Measurements from ENCODE around the gene NATD1.
A peak's percentile ranks its signal among the peaks of the same experiment; 100 is the strongest.

NATD1 gene

DNA sequence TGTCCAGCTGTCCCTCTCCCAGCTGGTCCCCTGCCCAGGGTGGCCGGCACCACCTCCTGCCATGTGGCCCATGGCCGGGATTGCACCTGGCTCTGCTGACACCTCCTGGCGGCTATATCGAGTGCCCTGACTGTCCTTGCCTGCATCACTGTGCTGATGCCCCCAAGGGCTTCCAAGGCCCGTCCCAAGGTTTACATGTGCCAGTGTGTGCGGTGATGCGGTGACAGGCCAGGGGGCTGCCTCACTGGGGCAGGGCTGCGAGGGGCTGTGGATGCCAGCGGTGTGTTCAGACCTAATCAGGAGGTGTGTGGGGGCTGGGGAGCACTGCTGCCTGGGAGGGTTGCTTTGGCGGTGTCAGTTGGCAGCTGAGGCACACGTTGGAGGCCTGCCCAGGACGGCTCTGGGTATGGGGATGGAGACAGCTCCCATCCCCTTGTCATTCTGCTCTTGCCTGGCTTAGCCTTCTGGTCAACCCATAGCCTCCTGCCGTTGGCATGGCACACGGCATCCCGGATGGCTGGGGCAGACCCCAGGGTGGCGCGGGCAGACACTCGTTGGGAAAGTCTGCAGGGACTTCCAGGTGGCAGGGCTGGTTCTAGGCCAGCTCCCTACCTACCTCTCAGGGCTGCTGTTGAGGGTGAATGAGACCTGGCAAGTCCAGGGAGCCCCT is 36.8 kb upstream of the NATD1 start:
- DNase-seq: no peak

DNA sequence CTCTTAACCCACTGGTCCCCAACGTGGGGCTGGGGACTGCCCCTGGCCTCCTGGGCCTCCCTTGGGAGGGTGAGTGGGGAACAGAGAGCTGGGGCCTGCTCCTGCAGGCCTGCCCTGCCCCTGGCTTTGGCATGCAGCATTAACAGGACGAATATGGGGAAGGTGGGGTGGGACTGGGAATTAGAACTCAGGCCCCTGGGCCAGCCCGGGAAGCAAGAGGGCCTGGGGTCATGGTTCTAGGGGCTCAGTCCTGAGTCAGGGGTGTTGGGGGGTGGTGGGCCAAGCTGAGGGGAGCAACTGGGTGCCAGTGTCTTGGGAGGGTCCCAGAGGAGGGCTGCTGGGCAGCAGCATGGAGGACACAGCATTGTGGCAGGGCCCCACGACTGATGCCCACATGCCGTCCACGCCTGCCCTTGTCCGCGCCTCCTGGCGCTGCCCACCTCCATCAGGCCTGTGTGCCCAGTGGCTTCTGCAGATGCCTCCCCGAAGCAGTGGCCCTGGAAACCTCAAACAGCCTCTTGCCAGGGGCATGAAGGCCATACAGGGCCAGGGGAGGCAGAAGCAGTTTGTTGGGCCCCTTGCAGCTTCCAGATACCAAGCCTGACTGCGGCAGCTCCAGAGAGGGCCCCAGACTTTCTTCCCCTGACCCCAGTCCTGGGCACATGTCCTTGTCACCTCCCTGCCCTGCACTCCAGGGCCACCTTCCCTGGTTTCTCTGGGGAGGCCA is 36.1 kb upstream of the NATD1 start:
- DNase-seq: no peak

DNA sequence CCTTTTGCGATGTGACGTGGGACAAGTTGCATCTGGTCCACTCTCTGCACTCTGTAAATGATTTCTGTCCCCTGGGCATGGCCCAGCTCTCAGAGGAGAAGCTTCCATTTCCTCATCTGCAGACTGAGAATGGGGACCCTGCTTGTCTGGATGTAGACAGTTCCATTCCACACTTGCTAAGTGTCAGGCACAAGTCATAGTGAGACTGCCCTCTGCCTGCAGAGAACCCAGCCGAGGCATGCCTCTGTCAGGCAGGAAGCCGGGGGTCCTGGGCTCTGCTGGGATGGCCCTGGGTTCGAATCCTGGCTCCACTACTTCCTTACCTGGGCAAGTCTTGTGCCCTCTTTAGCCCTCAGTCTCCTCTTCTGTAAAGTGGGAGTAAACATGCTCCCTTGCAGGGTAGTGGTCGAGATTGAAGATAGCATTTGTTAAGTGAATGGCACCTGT is 35.4 kb upstream of the NATD1 start:
- no peak for DNase-seq

DNA sequence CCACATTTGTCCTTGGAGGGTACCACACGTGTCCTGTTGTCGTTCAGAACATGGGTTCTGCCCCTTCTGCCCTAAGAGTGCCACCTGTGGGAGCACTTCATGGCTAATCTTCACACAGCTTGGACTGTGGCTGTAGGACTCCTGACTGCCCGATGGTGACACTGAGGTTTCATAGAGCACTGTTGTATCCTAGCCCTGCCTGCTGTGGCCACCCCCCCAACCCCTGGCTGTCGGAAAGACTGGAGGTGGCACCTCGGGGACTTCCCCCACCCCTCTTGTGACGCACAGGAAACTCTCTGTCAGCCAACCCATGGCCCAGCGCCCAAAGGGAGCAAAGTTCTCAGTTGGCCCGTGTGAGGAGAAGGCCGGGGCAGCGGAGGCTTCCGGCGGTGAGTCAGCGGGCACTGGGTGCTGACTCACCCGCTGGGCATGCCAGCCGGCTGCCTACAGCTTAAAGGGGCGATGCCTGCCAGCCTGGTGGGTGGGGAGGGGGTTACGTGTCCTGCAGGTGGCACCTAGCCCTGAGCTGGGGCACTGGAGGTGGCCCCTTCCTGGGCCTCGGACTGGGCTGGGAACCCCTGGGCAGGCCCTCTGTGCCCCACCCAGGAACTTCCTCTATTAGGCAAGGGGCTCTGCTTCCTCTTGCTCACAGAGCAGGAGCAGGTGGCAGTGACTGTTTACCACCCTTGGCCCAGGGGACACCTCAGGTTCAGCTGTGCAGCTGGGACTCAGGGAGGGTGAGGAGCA is 34.7 kb upstream of the NATD1 start:
- peak; percentile 90 for DNase-seq

DNA sequence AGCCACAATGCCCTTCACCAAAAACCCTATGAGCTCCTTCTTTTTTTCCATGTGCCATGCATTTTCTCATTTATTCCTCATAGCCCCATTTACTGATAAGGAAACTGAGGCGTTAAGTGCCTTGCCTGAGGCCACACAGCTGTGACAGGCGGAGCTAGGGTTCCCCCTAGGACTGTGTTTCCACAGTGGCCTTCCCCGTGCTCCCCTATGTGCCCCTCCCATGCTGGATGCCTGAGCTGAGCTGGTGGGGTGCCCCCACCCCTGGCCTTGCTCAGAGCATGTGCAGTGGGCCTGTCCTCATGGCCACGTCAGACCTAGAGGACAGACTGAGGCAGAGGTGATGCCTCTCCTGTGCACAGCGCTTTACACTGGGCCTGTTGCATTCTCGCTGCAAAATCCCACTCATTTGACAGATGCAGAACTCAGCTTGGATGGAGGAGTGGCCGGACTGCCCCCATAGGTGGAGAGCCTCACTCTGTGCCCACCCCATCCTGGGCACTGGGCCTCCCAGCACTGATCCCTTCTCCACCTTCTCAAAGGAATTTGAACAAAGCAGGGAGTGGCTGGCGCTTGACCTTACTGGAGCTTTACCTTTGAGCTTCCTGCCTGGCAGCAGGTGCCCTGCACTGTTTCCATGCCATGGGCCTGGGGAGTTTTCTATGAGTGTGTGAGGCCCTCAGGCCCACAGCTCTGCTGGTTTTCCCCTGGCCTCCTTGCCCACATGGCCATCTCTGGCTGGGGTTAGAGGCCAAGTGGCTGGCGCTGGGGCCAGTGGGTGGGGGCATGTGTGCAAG is 33.9 kb upstream of the NATD1 start:
- DNase-seq: no peak

DNA sequence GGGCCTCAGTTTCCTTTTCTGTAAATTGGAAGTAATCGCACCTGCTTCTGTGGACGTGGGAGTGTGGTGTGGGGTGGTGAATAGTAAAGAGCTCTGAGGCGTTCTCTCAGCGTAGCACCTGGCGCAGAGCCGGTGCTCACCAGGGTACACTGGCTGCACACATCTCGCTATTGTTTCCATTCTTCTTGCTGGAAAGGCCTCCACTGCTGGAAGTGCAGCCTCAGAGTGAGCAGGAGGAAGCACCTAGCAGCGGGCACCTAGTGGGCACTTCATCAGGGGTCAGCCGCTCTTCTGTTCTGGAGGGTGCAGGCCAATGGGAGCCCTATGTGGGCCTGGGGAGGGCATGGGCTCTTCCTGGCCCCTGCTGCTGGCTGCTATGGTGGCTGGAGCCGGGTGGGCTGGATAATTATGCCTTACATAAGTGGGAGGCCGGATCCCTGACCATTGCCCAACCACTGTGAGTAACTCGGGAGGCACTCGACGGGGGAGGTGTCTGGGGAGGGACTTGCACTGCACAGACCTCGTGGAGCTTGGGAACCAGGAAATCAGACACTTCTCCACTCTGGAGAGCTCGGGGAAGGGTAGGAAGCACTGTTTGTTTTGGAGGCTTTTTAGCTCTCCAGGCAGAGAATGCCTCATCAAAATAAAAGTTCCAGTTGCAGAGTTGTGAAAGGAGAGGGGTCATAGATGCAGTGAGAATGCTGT is 33.0 kb upstream of the NATD1 start:
- DNase-seq: no peak

DNA sequence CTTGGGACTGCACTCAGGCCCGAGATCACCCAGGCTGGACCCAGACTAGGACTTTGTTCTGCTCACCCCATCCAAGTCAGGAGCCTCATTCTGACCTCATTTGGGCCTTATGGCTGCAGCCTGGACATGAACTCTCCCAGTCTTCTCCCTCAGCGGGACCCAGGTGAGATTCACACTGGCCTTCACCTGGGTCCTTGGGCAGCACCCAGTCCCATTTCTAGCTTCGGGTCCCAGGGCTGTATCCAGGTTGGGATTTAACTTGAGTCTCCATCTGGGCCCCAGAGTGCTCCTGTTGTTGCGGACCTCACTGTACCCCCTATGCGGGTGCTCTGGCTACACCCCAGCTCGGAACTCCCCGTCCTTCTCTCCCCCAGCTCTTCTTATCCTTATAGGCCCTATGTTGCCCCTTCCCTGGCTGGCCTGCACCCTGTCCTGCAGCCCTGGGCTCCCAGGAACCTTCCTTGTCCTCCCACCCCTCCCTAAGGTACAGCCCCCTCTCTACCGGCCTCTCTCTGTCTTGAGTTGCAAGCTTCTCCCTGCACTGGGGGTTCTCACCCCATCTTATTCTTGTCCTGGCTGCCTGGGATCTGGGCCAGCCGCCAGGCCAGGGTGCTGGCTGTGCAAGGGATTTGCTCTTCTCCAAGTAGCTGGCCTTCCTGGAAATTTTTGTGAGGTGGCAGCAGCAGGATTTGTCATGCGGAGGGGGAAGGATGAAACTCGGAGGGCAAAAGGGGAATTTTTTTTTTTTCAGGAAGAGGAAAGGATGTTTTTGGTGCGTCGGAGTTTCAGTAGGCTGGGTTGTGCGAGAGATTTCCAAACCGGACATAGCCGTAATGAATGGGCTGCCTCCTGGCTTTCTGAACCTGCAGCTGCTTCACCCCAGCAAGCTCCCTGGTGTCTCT is 32.2 kb upstream of the NATD1 start:
- DNase-seq: no peak

DNA sequence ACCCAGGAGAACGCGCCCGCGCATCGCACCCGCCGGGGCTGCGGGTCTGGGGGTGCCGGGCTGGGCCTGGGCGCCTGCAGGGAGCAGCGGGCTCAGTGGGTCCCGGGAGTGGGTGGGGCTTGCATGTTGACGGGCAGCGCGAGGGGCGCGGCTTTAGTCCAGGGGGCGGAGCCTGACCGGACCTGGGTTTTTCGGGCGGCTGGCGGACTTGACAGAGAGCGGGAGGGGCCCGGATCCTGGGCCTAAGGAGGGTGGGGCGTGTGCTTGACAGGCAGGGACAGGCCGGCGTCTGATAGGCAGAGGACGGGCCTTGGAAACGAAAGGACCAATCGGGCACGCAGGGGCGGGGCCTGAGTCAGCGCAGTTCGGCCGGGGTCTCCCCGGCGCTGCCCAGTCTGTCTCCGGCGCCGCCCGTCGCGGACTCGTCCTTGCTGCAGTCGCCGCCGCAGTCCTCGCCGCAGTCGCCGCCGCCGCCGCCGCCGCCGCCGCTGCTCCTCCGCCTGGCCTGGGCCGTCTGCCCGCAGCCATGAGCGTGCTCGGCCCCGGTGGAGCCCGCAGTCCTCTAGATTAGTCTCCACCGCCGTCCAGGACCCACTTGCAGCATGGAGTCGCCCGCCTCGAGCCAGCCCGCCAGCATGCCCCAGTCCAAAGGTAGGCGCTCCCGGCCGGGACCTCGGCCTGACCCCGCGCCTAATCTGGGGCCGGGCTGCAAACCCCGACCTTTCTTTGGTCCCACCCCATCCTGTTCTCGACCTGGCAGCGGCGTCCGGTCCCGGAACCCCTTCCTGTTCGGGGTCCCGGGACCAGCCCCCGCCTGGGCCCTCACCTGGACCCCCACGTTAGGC is 31.3 kb upstream of the NATD1 start, which contains the start of gene MAP2K3:
Gene MAP2K3 (plus strand): TSS at position 393 of the 845 bp plus-strand sequence. CDS start 210 bp downstream, at position 603.
- peak; percentile 87 for DNase-seq

DNA sequence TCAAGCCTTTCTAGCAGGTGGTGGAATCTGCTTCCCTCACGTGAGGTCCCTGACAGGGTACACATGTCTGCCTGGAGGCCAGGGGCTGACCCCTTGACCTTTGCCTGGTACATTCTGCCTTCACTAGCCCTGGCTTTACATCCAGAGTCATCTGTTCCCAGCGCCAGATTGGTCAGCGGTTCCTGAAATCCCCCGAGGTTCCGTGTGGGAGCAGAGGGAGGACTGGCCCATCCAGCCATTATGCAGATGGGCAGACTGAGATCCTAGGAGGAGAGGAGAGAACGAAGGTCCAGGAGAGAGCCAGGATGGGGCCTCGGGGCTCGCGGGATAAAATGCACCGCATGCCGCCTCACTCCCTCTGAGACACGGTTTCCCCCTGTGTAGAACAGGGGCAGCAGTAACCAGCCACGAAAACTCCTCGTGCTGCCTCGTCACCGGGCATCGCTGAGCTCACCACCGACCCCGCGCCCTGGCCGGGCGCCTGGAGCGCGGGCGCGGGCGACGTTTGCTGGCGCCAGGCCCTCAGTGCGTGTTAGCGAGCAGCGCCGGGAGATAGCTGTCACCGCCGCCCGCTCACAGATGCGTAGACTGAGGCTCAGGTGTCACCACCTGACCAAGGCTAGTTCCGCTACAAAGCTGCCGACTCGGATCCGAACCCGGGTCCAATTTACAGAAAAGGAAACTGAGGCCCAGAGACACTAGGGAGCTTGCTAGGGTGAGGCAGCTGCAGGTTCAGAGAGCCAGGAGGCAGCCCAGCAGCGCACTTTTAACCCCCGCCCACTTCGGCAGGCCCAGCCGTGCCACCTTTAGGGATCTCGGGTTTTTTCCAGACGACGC is 30.5 kb upstream of the NATD1 start:
- peak; percentile 33 for DNase-seq

DNA sequence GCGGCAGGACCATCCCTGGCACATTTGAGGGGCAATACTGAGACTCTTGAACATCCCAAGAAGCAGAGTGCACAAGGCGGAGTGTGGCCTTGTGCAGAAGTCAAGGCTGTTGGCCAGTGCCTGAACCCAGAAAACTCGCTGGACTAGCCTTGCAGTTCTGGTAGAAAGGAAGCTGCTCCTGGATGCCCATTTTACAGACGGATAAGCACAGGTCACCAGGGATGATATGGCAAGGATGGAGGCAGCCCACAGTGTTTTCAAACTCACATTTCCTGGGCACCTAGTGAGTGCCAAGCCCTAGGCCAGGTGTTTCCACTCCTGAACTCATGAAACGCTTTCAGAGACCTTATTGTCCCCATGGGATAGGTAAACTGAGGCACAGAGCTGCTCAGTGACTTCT is 29.6 kb upstream of the NATD1 start:
- DNase-seq: no peak

DNA sequence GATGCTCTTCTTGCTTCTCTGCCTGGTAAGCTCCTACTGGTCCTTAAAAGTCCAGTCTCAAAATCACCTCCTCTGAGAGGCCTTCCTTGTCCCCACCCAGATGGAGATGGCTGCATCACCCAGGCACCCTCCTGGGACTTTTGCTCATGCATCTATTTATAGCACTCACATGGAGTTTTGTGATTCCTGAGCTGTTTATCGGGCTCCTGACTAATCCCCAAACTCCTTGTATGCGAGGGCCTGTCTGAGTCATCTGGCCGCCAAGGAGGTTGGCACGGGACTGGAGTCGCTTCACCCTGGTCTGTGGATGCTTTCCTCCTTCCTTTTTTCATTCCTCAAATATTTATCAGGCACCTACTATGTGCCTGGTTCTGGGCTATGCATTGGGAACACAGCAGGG is 29.0 kb upstream of the NATD1 start:
- no peak for DNase-seq

DNA sequence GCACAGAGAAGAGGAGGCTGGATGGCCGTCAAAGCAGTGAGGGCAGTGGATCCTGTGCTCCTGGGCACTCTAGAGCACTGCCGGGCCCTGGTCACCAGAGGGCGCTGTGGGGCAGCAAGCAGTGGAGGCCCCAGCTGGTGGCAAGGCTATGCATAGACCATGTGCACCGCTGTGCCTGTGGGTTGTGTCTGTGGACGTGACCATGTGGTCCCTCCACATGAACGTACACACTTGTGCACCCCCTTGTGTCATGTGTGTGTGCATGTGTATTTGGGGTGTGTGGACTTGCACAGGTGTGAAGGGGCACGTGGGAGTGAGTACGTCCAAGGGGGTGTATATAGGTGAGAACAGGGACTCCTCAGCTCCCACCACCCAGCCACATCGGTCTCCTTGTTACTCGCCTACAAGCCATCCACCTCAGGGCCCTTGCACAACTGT is 26.9 kb upstream of the NATD1 start:
- peak; percentile 64 for DNase-seq

DNA sequence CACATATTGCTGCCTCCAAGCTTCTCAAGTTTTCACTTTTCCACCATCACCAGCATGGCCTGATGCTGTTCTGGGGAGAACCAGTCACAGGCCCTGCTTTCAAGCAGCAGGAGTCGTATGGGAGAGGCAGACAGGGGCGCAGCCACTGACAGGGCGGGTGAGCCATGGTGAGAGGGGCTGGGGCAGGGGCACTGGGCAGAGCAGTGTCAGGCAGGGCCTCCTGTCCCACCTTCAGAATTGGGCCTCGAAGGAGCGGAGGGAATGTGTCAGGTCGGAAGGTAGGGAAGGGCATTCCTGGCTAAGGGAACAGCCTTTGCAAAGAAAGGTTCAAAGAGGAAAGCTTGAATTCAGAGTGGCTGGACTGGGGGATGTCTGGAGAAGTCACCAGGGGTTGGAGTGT is 26.4 kb upstream of the NATD1 start:
- no peak for DNase-seq

DNA sequence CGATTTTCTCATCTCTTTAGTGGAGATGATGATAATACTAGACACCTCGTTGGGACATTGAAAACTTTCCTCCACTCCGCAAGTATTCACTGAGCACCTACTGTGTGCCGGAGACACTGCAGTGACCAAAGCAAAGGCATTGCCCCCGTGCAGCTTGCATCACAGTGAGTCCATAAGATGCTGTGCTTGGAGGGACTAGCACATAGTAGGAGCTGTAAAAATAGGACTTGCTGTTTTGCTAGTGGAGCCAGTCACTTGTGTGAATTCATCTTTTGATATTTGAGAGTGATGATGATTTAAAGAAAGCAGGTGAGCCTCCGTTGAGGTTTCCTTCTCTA is 26.0 kb upstream of the NATD1 start:
- DNase-seq: no peak

DNA sequence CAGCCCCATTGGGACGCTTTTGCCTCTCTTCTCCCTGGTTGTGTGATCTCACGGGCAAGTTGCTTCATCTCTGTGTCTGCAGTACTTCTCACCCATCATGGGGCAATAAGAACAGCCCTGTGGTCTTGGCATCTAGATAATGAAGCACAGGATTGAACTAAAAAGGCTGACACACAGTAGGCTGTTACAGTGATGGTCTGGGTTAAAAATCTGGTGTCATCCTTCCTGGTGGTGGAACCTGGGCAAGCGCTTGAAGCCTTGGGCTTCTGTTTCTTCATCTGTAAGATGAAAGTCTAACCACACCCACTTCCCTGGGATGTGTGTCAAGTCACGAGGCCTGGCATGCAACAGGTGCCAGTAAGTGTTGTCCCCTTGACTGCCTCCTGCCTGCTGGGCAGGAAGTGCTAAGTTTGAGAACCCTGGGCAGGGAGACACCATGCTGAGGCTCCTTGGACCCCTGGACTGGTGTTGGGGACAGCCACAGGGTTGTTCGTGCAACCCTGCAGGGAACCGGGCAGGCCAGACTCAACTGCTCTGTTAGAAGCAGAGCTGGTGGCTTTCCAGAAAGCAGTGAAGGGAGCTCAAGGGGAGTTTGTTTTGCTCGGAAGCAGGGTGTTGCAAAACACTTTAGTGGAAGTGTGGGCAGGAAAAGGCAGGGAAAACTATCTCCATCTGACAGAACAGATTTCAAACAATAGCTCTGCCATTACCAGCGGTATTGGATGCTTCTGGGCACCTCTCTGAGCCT is 25.4 kb upstream of the NATD1 start:
- DNase-seq: no peak

DNA sequence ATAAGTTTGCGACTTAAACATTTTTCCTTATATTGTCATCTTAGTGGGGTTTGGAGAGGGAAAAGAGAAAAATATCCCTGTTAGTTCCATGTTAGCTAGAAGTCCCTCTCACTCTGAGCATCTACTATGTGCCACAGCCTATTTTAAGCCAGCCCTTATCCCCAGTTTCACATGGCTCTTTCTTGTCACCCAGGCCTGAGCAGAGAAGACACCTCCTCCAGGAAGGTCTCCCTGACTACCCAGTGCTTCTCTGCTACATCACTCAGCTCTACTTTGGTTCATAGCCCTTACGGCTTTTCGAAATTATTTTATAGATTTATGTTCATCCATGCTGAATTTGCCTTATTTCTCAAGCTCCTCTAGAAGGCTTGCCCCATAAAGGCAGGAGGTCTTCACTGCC is 24.1 kb upstream of the NATD1 start:
- DNase-seq: no peak

DNA sequence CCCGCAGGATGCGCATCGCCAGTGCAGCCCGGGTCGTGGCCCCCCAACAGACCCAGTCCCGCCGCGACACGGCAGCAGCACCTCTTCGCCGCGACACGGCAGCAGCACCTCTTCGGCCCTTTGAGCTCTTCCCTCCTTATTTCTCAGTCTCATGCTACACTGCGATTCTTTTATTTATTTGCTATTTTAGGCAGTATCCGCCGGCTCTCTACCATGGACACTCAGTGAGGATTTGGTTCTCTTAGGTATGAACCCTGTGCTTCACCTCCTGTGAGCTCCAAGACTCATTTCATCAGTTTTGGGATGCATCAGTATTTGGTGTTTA is 23.0 kb upstream of the NATD1 start:
- peak; percentile 27 for DNase-seq

DNA sequence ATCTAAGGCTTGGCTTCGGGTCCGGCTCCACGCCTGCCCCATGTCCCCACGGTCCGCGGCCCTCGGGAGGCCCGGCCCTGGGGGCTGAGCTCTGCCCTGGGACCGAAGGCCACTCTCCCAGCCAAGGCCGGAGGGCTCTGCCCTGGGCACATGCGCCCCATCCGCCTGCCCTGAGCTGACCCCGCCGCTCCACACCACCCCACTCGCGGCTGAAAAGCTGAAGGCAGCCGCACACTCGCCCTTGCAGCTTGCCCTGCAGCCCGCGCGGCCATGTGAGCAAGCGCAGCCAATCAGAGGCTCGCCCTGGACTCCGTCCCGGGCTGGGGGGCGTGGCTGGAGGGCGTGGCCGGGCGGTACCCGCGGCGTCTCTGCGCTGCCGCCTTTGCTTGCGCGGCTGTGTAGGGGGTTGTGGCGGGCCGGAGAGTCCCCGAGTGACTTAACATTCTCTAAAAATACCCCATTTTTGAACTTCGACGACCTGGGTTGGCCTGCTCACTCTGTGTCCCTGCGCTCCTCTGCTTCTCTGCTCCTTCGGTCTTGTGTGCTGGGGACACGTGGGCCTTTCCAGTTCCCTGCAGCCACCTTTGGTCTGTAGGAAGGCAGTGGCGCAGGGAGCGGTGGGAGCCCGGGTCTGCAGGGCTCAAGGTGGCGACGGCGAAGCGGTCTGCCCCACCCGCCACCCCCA is 22.5 kb upstream of the NATD1 start:
- DNase-seq: peak; percentile 91

Measured in activated gamma-delta T cell (primary cell).